Activated naive CD8-positive, alpha-beta T cell treated with anti-CD3 and anti-CD28 coated beads for 36 hours (primary cell): ENCODE measurements around the gene CFAP53. TPM values are rescaled to one million over a fixed set of nuclear protein-coding genes. Genes with fewer than 3 reads are reported as not detected.

ENCODE experiments used
- DNase-seq: peaks from one replicate; pipeline ENCODE4 v3.0.0; 2021
- H3K27ac Mint-ChIP-seq: one replicate; pipeline ENCODE4 v1.8.0; 2022; ENCODE audit warnings: mild to moderate bottlenecking, moderate library complexity, mixed read lengths
- H3K27me3 Mint-ChIP-seq: one replicate; pipeline ENCODE4 v1.8.0; 2022; ENCODE audit warnings: mild to moderate bottlenecking, mixed read lengths
- H3K36me3 Mint-ChIP-seq: one replicate; pipeline ENCODE4 v1.8.0; 2021; ENCODE audit warnings: mild to moderate bottlenecking, mixed read lengths
- H3K4me1 Mint-ChIP-seq: one replicate; pipeline ENCODE4 v1.8.0; 2021; ENCODE audit warnings: mixed read lengths
- H3K4me3 Mint-ChIP-seq: one replicate; pipeline ENCODE4 v1.8.0; 2022; ENCODE audit warnings: mild to moderate bottlenecking, moderate library complexity, mixed read lengths
- H3K9me3 Mint-ChIP-seq: one replicate; pipeline ENCODE4 v1.8.0; 2022; ENCODE audit warnings: mixed read lengths
- total RNA-seq, 2 experiments: library from RNA; stranded (reverse); gene quantifications; one replicate each; pipeline ENCODE4 v1.2.3, GENCODE V29; 2021

The CFAP53 gene
- total RNA-seq, 2 experiments from 2014 or later: 0.14 to 0.54 TPM

DNA sequence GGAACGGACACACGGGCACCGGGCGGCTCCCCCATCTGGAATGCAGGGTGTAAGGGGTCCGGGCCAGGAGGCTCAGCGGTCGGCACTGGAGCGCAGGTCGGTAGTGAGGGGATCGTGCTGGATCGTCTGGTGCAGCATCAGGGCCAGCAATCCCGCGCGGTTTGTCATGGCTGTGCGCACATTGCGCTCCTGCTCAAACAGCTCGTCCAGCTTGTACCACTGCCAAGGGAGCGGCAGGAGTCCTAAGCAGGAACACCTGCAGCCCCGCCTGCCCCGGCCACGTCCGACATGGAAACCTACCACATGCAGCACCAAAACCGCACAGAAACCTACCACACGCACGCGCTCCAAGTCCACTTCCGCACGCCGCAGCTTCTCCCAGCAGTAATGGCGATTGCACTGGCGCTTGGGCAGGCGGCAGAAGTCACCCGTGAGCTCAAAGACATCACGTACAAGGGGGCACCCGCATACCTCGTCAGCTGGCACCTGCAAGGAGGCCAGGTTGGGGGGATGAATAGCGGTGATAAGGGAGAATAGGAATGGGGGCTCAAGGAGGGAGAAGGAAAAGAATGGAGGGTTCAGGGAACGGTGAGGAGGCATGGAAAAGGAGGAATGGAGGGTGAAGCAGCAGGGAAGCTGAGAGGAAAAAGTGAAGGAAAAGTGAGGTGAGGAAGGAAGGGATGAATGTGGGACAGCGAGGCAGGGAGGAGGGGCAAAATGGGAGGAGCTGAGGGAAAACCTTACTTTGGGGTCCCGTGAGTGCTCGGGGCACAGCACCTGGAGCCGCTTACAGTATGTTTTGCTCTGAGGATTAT, 16.4 kb upstream of the CFAP53 start:
- H3K27me3 Mint-ChIP-seq: no peaks in the 10 kb centered on the region
- peak overlapping the region; percentile 36 for H3K4me3 Mint-ChIP-seq
- no peak for DNase-seq
- peak overlapping the region; percentile 20 for H3K27ac Mint-ChIP-seq
- H3K36me3 Mint-ChIP-seq: peaks cover 60% of the 10 kb centered on the region
- no peaks in the 10 kb centered on the region for H3K9me3 Mint-ChIP-seq
- H3K4me1 Mint-ChIP-seq: peaks cover 36% of the 10 kb centered on the region

DNA sequence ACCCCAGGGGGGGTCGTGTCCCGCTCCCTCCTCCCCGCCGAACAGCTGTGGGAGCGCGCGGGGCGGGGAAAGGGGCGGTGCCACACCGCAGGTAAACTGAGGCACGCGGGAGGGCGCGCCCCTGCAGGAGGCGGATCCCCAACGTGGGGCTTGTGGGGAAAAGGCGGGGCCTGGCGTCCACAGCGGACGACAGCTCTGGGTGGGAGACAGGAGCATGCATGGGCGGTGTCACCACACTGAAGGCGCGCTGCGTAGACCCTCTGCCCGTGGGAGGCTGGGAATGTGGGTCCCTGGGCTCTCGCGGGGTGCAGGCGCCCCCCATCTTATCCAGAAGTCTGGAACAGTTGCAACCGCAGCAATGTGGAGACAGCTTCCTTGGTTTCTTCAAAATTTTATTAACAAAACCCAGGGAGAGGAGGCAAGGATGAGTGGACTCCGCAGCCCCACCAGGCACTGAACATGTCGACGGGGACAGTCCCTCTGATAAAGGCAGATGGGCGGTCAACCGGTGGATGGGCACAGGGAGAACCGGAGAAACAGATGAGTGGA, 15.8 kb upstream of the CFAP53 start:
- Mint-ChIP-seq H3K27me3 (no peaks in the 10 kb centered on the region), H3K36me3 (peaks cover 56% of the 10 kb centered on the region), H3K4me3 (peak overlapping the region; percentile 90), H3K27ac (peak overlapping the region; percentile 97), H3K4me1 (peaks cover 36% of the 10 kb centered on the region), H3K9me3 (no peaks in the 10 kb centered on the region)
- no peak for DNase-seq

- Mint-ChIP-seq H3K4me3 (peak within 1 kb of the TSS; percentile 90), H3K27ac (peak within 1 kb of the TSS; percentile 97), H3K9me3 (no peaks in the 10 kb centered on the region), H3K36me3 (peaks cover 50% of the 10 kb centered on the region), H3K27me3 (no peaks in the 10 kb centered on the region), H3K4me1 (peaks cover 31% of the 10 kb centered on the region)
- peak; percentile 96 for DNase-seq
Measured at GRCh38 chr18:50281295-50281971, 15.1 kb upstream of the CFAP53 start, which contains the start of gene MBD1. Gene MBD1, minus strand, starts transcription at chr18:50281523. Its CDS starts 1,531 bp downstream, at chr18:50279992.

- Mint-ChIP-seq H3K9me3 (no peaks in the 10 kb centered on the region), H3K4me1 (peaks cover 26% of the 10 kb centered on the region), H3K27me3 (no peaks in the 10 kb centered on the region), H3K27ac (peak overlapping the region; percentile 97), H3K36me3 (peaks cover 52% of the 10 kb centered on the region), H3K4me3 (peak overlapping the region; percentile 90)
- no peak for DNase-seq
Measured at GRCh38 chr18:50280707-50281294, 14.5 kb upstream of the CFAP53 start.

DNA sequence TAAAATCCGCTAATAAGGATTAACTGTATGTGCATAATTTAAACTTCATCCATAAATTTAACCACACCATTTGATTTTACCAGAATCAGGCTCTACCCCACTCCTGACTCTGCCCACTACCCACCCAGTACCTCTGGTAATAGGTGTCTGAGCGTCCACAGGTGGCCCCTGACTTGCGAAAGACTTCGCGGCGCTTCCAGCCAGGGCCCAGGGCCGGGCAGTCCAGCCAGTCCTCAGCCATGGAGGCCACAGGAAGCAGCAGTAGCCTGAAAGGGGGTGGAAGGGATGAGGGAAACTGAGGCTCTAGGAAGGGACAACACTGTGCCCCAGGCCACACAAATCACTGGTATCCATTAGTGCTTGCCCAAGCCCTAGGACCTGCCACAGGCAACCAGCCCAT, 13.5 kb upstream of the CFAP53 start:
- Mint-ChIP-seq H3K27ac (no peak overlapping the region), H3K27me3 (no peaks in the 10 kb centered on the region), H3K36me3 (peaks cover 54% of the 10 kb centered on the region), H3K4me3 (peak overlapping the region; percentile 90), H3K9me3 (no peaks in the 10 kb centered on the region), H3K4me1 (peaks cover 23% of the 10 kb centered on the region)
- DNase-seq: no peak

DNA sequence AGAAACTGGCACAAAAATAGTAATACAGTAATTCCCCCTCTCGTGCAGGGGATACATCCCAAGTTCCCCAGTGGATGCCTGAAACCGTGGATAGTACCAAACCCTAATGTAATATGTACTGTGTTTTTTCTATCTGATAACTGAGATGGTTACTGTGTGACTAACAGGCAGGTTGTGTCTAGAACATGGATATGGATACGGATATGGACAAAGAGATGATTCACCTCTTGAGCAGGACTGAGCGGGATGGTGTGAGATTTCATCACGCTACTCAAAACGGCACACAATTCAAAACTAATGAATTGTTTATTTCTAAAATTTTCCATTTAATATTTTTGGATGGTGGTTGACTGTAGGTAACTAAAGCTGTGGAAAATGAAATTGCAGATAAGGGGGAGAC, 11.6 kb upstream of the CFAP53 start:
- peaks cover 52% of the 10 kb centered on the region for H3K36me3 Mint-ChIP-seq
- no peak for DNase-seq

GRCh38 chr18:50276452-50276851, 10.2 kb upstream of the CFAP53 start:
- H3K4me3 Mint-ChIP-seq: no peak overlapping the region
- no peak overlapping the region for H3K27ac Mint-ChIP-seq
- H3K27me3 Mint-ChIP-seq: no peaks in the 10 kb centered on the region
- H3K36me3 Mint-ChIP-seq: peaks cover 48% of the 10 kb centered on the region
- DNase-seq: no peak
- no peaks in the 10 kb centered on the region for H3K9me3 Mint-ChIP-seq
- H3K4me1 Mint-ChIP-seq: peaks cover 18% of the 10 kb centered on the region

More for the DNA sequence above, 11.6 kb upstream of the CFAP53 start:
- H3K27ac Mint-ChIP-seq: no peak overlapping the region
- no peaks in the 10 kb centered on the region for H3K27me3 Mint-ChIP-seq
- H3K4me3 Mint-ChIP-seq: no peak overlapping the region
- H3K4me1 Mint-ChIP-seq: peaks cover 18% of the 10 kb centered on the region
- no peaks in the 10 kb centered on the region for H3K9me3 Mint-ChIP-seq

- no peak for DNase-seq
- no peak overlapping the region for H3K4me3 Mint-ChIP-seq
- peaks cover 18% of the 10 kb centered on the region for H3K4me1 Mint-ChIP-seq
- H3K27ac Mint-ChIP-seq: no peak overlapping the region
- H3K9me3 Mint-ChIP-seq: no peaks in the 10 kb centered on the region
- peaks cover 42% of the 10 kb centered on the region for H3K36me3 Mint-ChIP-seq
- no peaks in the 10 kb centered on the region for H3K27me3 Mint-ChIP-seq
Measured at GRCh38 chr18:50275503-50276036, 9.3 kb upstream of the CFAP53 start.

- Mint-ChIP-seq H3K27me3 (no peaks in the 10 kb centered on the region), H3K9me3 (no peaks in the 10 kb centered on the region), H3K27ac (no peak overlapping the region), H3K4me3 (no peak overlapping the region), H3K36me3 (peaks cover 37% of the 10 kb centered on the region), H3K4me1 (peaks cover 12% of the 10 kb centered on the region)
- no peak for DNase-seq
Measured at GRCh38 chr18:50274941-50275340, 8.6 kb upstream of the CFAP53 start.

- Mint-ChIP-seq H3K4me1 (peaks cover 8% of the 10 kb centered on the region), H3K4me3 (no peak overlapping the region), H3K27ac (no peak overlapping the region), H3K36me3 (peaks cover 32% of the 10 kb centered on the region), H3K9me3 (no peaks in the 10 kb centered on the region), H3K27me3 (no peaks in the 10 kb centered on the region)
- DNase-seq: no peak
Measured at GRCh38 chr18:50274044-50274442, 7.7 kb upstream of the CFAP53 start.

DNA sequence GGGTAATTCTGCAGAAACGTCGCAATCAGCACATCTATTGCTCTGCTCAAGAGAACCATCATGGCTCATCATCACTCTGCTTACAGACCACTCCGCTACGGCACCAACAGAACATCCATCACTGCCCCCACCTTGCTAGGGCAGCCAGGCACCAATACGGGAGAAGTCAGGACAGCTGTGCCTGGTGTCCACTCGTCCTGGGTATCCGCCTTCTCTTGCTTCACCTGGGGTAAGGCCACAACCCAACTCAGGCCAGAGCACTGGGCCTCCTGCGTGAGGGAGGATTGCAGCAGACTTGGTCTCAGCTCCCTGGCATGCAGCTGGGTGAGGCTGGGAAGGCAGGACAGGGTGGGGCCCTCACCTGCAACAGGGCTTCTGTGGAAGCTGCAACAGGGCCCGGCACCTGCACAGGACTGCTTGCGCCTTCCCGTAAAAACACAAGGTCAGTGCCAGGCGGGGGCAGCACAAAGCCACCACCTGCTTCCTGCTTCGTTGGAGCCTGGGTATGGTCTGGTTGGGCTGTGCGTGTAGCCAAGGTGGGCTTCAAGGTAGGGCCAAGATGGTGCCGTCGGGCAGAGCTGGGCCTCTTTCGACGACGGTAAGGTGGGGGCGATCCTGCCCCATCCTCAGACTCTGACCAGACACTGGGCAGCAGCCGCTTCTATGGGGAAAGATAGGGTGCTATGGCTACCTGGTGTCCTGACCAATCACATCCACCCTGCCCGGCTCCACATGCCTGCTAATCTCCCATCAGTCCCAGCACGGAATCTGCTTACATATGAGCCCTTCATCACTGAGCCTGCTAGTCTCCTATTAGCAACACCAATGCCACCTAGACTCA, 7.1 kb upstream of the CFAP53 start:
- Mint-ChIP-seq H3K36me3 (peaks cover 32% of the 10 kb centered on the region), H3K27ac (no peak overlapping the region)

GRCh38 chr18:50272568-50272967, 6.3 kb upstream of the CFAP53 start:
- Mint-ChIP-seq H3K36me3 (peaks cover 32% of the 10 kb centered on the region), H3K4me1 (peaks cover 6% of the 10 kb centered on the region)
- DNase-seq: no peak

More for the DNA sequence above, 7.1 kb upstream of the CFAP53 start:
- Mint-ChIP-seq H3K4me3 (no peak overlapping the region), H3K27me3 (no peaks in the 10 kb centered on the region), H3K9me3 (no peaks in the 10 kb centered on the region), H3K4me1 (peaks cover 6% of the 10 kb centered on the region)
- no peak for DNase-seq

GRCh38 chr18:50268022-50268747, 1.9 kb upstream of the CFAP53 start:
- Mint-ChIP-seq H3K4me3 (peak overlapping the region; percentile 69), H3K27ac (peak overlapping the region; percentile 60)

More at GRCh38 chr18:50272568-50272967, 6.3 kb upstream of the CFAP53 start:
- H3K9me3 Mint-ChIP-seq: no peaks in the 10 kb centered on the region
- no peak overlapping the region for H3K4me3 Mint-ChIP-seq
- H3K27me3 Mint-ChIP-seq: no peaks in the 10 kb centered on the region
- H3K27ac Mint-ChIP-seq: no peak overlapping the region

More at GRCh38 chr18:50268022-50268747, 1.9 kb upstream of the CFAP53 start:
- peak; percentile 85 for DNase-seq
- H3K4me1 Mint-ChIP-seq: peaks cover 21% of the 10 kb centered on the region
- H3K9me3 Mint-ChIP-seq: no peaks in the 10 kb centered on the region
- H3K36me3 Mint-ChIP-seq: peaks cover 10% of the 10 kb centered on the region
- H3K27me3 Mint-ChIP-seq: no peaks in the 10 kb centered on the region
